ENCODE data around the gene MRPL10.

MRPL10 gene

GRCh38 chr17:47816111-47816735 is 15.1 kb downstream of the MRPL10 start:
- Histone ChIP-seq H4K20me1 (peaks cover 0 to 50% (median 8%) of the 10 kb centered on the region in 11 experiments; a peak in 10 of 22 replicates), H3K9me3 (replicated peaks in 1 of 11) (no peaks in the 10 kb centered on the region), H3K27ac (no peak overlapping the region), H3K9ac (no peak overlapping the region), H3K27me3 (no peaks in the 10 kb centered on the region), H3K4me1 (peaks cover 12 to 14% (median 13%) of the 10 kb centered on the region in 10 experiments), H3K36me3 (peaks cover 69 to 83% (median 81%) of the 10 kb centered on the region in 11 experiments), H3K4me2 (no peak overlapping the region), H3K4me3 (no peak overlapping the region)
- no peak for TF ChIP-seq Cebpa-rat (IDR thresholded peaks at IDR 0.05)

GRCh38 chr17:47815106-47815918 is 16.0 kb downstream of the MRPL10 start:
- Histone ChIP-seq H3K9ac (no peak overlapping the region), H3K4me2 (no peak overlapping the region), H3K4me1 (peaks cover 3 to 10% (median 4%) of the 10 kb centered on the region in 10 experiments; a peak in 18 of 20 replicates), H3K27ac (no peak overlapping the region), H3K9me3 (replicated peaks in 1 of 11) (no peaks in the 10 kb centered on the region), H3K27me3 (no peaks in the 10 kb centered on the region), H3K4me3 (no peak overlapping the region), H3K36me3 (peaks cover 73 to 93% (median 88%) of the 10 kb centered on the region in 11 experiments), H4K20me1 (peaks cover 0 to 56% (median 4%) of the 10 kb centered on the region in 11 experiments; a peak in 11 of 22 replicates)
- no peak for TF ChIP-seq Cebpa-rat (IDR thresholded peaks at IDR 0.05)

- Histone ChIP-seq H4K20me1 (peaks cover 0 to 51% (median 0%) of the 10 kb centered on the region in 11 experiments; a peak in 9 of 22 replicates), H3K4me3 (no peak overlapping the region), H3K27ac (no peak overlapping the region), H3K9me3 (replicated peaks in 1 of 11) (no peaks in the 10 kb centered on the region), H3K4me1 (peaks cover 0 to 12% (median 0%) of the 10 kb centered on the region in 10 experiments; a peak in 8 of 20 replicates), H3K9ac (no peak overlapping the region; a peak in 1 of 22 replicates), H3K36me3 (peaks cover 82 to 99% (median 95%) of the 10 kb centered on the region in 11 experiments), H3K4me2 (no peak overlapping the region), H3K27me3 (no peaks in the 10 kb centered on the region)
- TF ChIP-seq Cebpa-rat (IDR thresholded peaks at IDR 0.05) = no peak
Observed at GRCh38 chr17:47813512-47814031, 17.8 kb downstream of the MRPL10 start.

- TF ChIP-seq Cebpa-rat (IDR thresholded peaks at IDR 0.05) = no peak
- Histone ChIP-seq H4K20me1 (peaks cover 0 to 55% (median 0%) of the 10 kb centered on the region in 11 experiments; a peak in 8 of 22 replicates), H3K27me3 (no peaks in the 10 kb centered on the region), H3K9ac (0 out of 22 replicates have a peak overlapping the region, but pooled peaks of 1 of the 11 experiments have one; percentile 9), H3K4me3 (no peak overlapping the region), H3K4me2 (no peak overlapping the region), H3K36me3 (peaks cover 82 to 99% (median 95%) of the 10 kb centered on the region in 11 experiments), H3K27ac (no peak overlapping the region), H3K4me1 (peaks cover 0 to 12% (median 0%) of the 10 kb centered on the region in 10 experiments; a peak in 8 of 20 replicates), H3K9me3 (replicated peaks in 1 of 11) (no peaks in the 10 kb centered on the region)
Observed at GRCh38 chr17:47813077-47813476, 18.3 kb downstream of the MRPL10 start.

GRCh38 chr17:47812146-47812920 is 19.0 kb downstream of the MRPL10 start:
- Histone ChIP-seq H4K20me1 (peaks cover 0 to 63% (median 0%) of the 10 kb centered on the region in 11 experiments; a peak in 8 of 22 replicates), H3K27me3 (no peaks in the 10 kb centered on the region), H3K27ac (no peak overlapping the region), H3K9me3 (replicated peaks in 1 of 11) (no peaks in the 10 kb centered on the region), H3K9ac (0 out of 22 replicates have a peak overlapping the region, but pooled peaks of 1 of the 11 experiments have one; percentile 9), H3K36me3 (peaks cover 82 to 99% (median 95%) of the 10 kb centered on the region in 11 experiments), H3K4me1 (peaks cover 0 to 12% (median under 1%) of the 10 kb centered on the region in 10 experiments; a peak in 9 of 20 replicates), H3K4me3 (no peak overlapping the region), H3K4me2 (no peak overlapping the region)
- no peak for TF ChIP-seq Cebpa-rat (IDR thresholded peaks at IDR 0.05)

- H3K4me2 ChIP-seq = no peak overlapping the region
- H4K20me1 ChIP-seq = peaks cover 0 to 69% (median 0%) of the 10 kb centered on the region in 11 experiments; a peak in 8 of 22 replicates
- H3K9me3 ChIP-seq (replicated peaks in 1 of 11) = no peaks in the 10 kb centered on the region
- H3K4me3 ChIP-seq = no peak overlapping the region
- H3K9ac ChIP-seq = no peak overlapping the region
- no peak overlapping the region for H3K27ac ChIP-seq
- no peak for TF ChIP-seq Cebpa-rat (IDR thresholded peaks at IDR 0.05)
- peaks cover 0 to 12% (median 6%) of the 10 kb centered on the region in 10 experiments; a peak in 18 of 20 replicates for H3K4me1 ChIP-seq
- no peaks in the 10 kb centered on the region for H3K27me3 ChIP-seq
- peaks cover 81 to 99% (median 95%) of the 10 kb centered on the region in 11 experiments for H3K36me3 ChIP-seq
Observed at GRCh38 chr17:47811709-47812108, 19.6 kb downstream of the MRPL10 start.

GRCh38 chr17:47810901-47811635 is 20.3 kb downstream of the MRPL10 start:
- no peak for TF ChIP-seq Cebpa-rat (IDR thresholded peaks at IDR 0.05)
- no peaks in the 10 kb centered on the region for H3K27me3 ChIP-seq
- peaks cover 0 to 17% (median 11%) of the 10 kb centered on the region in 10 experiments; a peak in 19 of 20 replicates for H3K4me1 ChIP-seq
- peaks cover 0 to 76% (median 0%) of the 10 kb centered on the region in 11 experiments; a peak in 8 of 22 replicates for H4K20me1 ChIP-seq
- peak overlapping the region in 3 of 11 experiments; percentile 19 to 31 (median 21); a peak in 1 of 22 replicates for H3K4me2 ChIP-seq
- no peak overlapping the region for H3K9ac ChIP-seq
- H3K9me3 ChIP-seq (replicated peaks in 1 of 11) = no peaks in the 10 kb centered on the region
- peak overlapping the region in 1 of 11 experiments; percentile 49; a peak in 1 of 22 replicates for H3K27ac ChIP-seq
- H3K4me3 ChIP-seq = no peak overlapping the region
- peaks cover 75 to 95% (median 90%) of the 10 kb centered on the region in 11 experiments for H3K36me3 ChIP-seq
